H9 (cell line): ENCODE results near the gene ENKUR. TPM values are rescaled to one million over a fixed set of nuclear protein-coding genes. Genes with fewer than 3 reads are reported as not detected.

Experiments
- DNase-seq: peaks from one replicate; pipeline ENCODE4 v3.0.0-alpha.2; 2017
- H2AFZ ChIP-seq: one replicate; pipeline ENCODE4 v1.6.1; 2013; ENCODE audit warnings: mild to moderate bottlenecking, low read length, control low read depth, moderate library complexity
- H2AK5ac ChIP-seq: 2 replicates; pipeline ENCODE4 v1.6.1; 2013; ENCODE audit warnings: low read length, control low read depth, mixed read lengths; ENCODE audit not compliant: insufficient read length
- H2BK120ac ChIP-seq: one replicate; pipeline ENCODE4 v1.6.1; 2013; ENCODE audit warnings: low read depth, mild to moderate bottlenecking, low read length, control low read depth, inconsistent platforms; ENCODE audit not compliant: poor library complexity, severe bottlenecking
- H2BK12ac ChIP-seq: 2 replicates; pipeline ENCODE4 v1.6.1; 2013; ENCODE audit warnings: low read length, control low read depth, mixed read lengths, low read depth; ENCODE audit not compliant: insufficient read length
- H2BK15ac ChIP-seq: 2 replicates; pipeline ENCODE4 v1.6.1; 2013; ENCODE audit warnings: low read depth, low read length, control low read depth
- H2BK20ac ChIP-seq: one replicate; pipeline ENCODE4 v1.6.1; 2013; ENCODE audit warnings: low read depth, mild to moderate bottlenecking, low read length, control low read depth, inconsistent platforms; ENCODE audit not compliant: poor library complexity, severe bottlenecking
- H2BK5ac ChIP-seq: 2 replicates; pipeline ENCODE4 v1.6.1; 2013; ENCODE audit warnings: low read length, control low read depth, mixed read lengths; ENCODE audit not compliant: insufficient read length
- H3K14ac ChIP-seq: 2 replicates; pipeline ENCODE4 v1.6.1; 2013; ENCODE audit warnings: low read length, control low read depth; ENCODE audit not compliant: insufficient read depth
- H3K18ac ChIP-seq: 2 replicates; pipeline ENCODE4 v1.6.1; 2013; ENCODE audit warnings: low read depth, mild to moderate bottlenecking, mixed read lengths, low read length, control low read depth; ENCODE audit not compliant: insufficient read length
- H3K23ac ChIP-seq: 2 replicates; pipeline ENCODE4 v1.6.1; 2013; ENCODE audit warnings: low read length, control low read depth, mixed read lengths, low read depth; ENCODE audit not compliant: insufficient read length
- H3K23me2 ChIP-seq: 2 replicates; pipeline ENCODE4 v1.6.1; 2013; ENCODE audit warnings: low read depth, mild to moderate bottlenecking, mixed read lengths, low read length, control low read depth; ENCODE audit not compliant: insufficient read length, poor library complexity, severe bottlenecking
- H3K27ac ChIP-seq: 2 replicates; pipeline ENCODE4 v1.5.1; 2013; ENCODE audit warnings: low read length, control low read depth, mixed read lengths, low read depth; ENCODE audit not compliant: insufficient read length
- H3K27me3 ChIP-seq: 2 replicates; pipeline ENCODE4 v1.6.1; 2013; ENCODE audit warnings: low read length, control low read depth, inconsistent platforms; ENCODE audit not compliant: insufficient read depth
- H3K4ac ChIP-seq: 2 replicates; pipeline ENCODE4 v1.6.1; 2013; ENCODE audit warnings: low read depth, mild to moderate bottlenecking, control low read depth, inconsistent platforms, low read length, moderate library complexity
- H3K4me1 ChIP-seq: 2 replicates; pipeline ENCODE4 v1.6.1; 2013; ENCODE audit warnings: low read length, control low read depth, inconsistent platforms; ENCODE audit not compliant: insufficient read depth
- H3K4me2 ChIP-seq: 2 replicates; pipeline ENCODE4 v1.6.1; 2013; ENCODE audit warnings: low read length, control low read depth, mixed read lengths; ENCODE audit not compliant: insufficient read length, insufficient read depth
- H3K56ac ChIP-seq: 2 replicates; pipeline ENCODE4 v1.6.1; 2013; ENCODE audit warnings: low read depth, mild to moderate bottlenecking, mixed read lengths, low read length, control low read depth; ENCODE audit not compliant: insufficient read length
- H3K79me1 ChIP-seq: 2 replicates; pipeline ENCODE4 v1.6.1; 2013; ENCODE audit warnings: low read depth, mild to moderate bottlenecking, moderate library complexity, low read length, control low read depth, inconsistent platforms; ENCODE audit not compliant: insufficient read depth, poor library complexity, severe bottlenecking
- H3K79me2 ChIP-seq: 2 replicates; pipeline ENCODE4 v1.6.1; 2013; ENCODE audit warnings: low read length, control low read depth, inconsistent platforms; ENCODE audit not compliant: insufficient read depth
- H3K9ac ChIP-seq: 2 replicates; pipeline ENCODE4 v1.6.1; 2013; ENCODE audit warnings: low read length, control low read depth, mixed read lengths; ENCODE audit not compliant: insufficient read length; ENCODE audit errors: extremely low read depth
- H3K9me3 ChIP-seq: one replicate; pipeline ENCODE4 v1.6.1; 2013; ENCODE audit warnings: low read depth, low read length, inconsistent platforms; ENCODE audit not compliant: control insufficient read depth
- H3T11ph ChIP-seq: one replicate; pipeline ENCODE4 v1.6.1; 2013; ENCODE audit warnings: mild to moderate bottlenecking, low read length, control low read depth, inconsistent platforms
- H4K20me1 ChIP-seq: one replicate; pipeline ENCODE4 v1.6.1; 2013; ENCODE audit not compliant: control insufficient read depth, insufficient read length, insufficient read depth
- H4K5ac ChIP-seq: 2 replicates; pipeline ENCODE4 v1.6.1; 2013; ENCODE audit warnings: low read depth, mild to moderate bottlenecking, mixed read lengths, low read length, control low read depth; ENCODE audit not compliant: insufficient read length
- H4K8ac ChIP-seq: replicated peaks from 2 replicates; pipeline ENCODE4 v1.6.1; 2013; ENCODE audit warnings: low read length, control low read depth, mixed read lengths, low read depth; ENCODE audit not compliant: insufficient read length
- H4K91ac ChIP-seq: 2 replicates; pipeline ENCODE4 v1.6.1; 2013; ENCODE audit warnings: low read depth, mild to moderate bottlenecking, moderate library complexity, mixed read lengths, low read length, control low read depth; ENCODE audit not compliant: insufficient read length
- H3K27ac Mint-ChIP-seq, 3 experiments: 2 replicates in 2 of 3; 3 replicates in 1 of 3; pipeline ENCODE4 v1.8.0; 2020 to 2021; ENCODE audit warnings: mixed read lengths in 3 of 3, mild to moderate bottlenecking in 1 of 3, moderate library complexity in 1 of 3
- H3K27me3 Mint-ChIP-seq: 2 replicates; pipeline ENCODE4 v1.8.0; 2021; ENCODE audit warnings: low read depth, mild to moderate bottlenecking, moderate library complexity, mixed read lengths
- H3K36me3 Mint-ChIP-seq, 3 experiments: 2 replicates in 2 of 3; 3 replicates in 1 of 3; pipeline ENCODE4 v1.8.0; 2020 to 2021; ENCODE audit warnings: low read depth in 3 of 3, mixed read lengths in 3 of 3; ENCODE audit not compliant: insufficient read depth in 1 of 3
- H3K4me1 Mint-ChIP-seq, 2 experiments: 2 replicates each; pipeline ENCODE4 v1.8.0; 2020; ENCODE audit warnings: mixed read lengths in 2 of 2
- H3K4me3 Mint-ChIP-seq, 2 experiments: 2 replicates in 1 of 2; 3 replicates in 1 of 2; pipeline ENCODE4 v1.8.0; 2020 to 2021; ENCODE audit warnings: mild to moderate bottlenecking in 2 of 2, mixed read lengths in 2 of 2, moderate library complexity in 1 of 2
- H3K9me3 Mint-ChIP-seq, 2 experiments: 2 replicates in 1 of 2; 3 replicates in 1 of 2; pipeline ENCODE4 v1.8.0; 2020; ENCODE audit warnings: mild to moderate bottlenecking in 2 of 2, mixed read lengths in 2 of 2, moderate library complexity in 1 of 2
- WGBS: extraction: QIAGEN DNeasy Blood & Tissue Kit; methylation state at CpG from one replicate; pipeline ENCODE4 v1.1.7; 2013; ENCODE audit warnings: missing lambda C conversion rate, low lambda C conversion rate, mixed read lengths; ENCODE audit not compliant: insufficient read length; ENCODE audit errors: extremely low coverage; 5-methylcytosine and 5-hydroxymethylcytosine counted together
- total RNA-seq: library from RNA; stranded (reverse); gene quantifications from 2 replicates; pipeline ENCODE4 v1.2.1, GENCODE V29; 2021
- TF ChIP-seq, protein P1 (sequence below): fragments of 200-600 bp; sonication (generic); conservative IDR thresholded peaks from 3 replicates; pipeline ENCODE4 v1.8.0; 2021; ENCODE audit warnings: antibody characterized with exemption, mild to moderate bottlenecking

Gene ENKUR
- total RNA-seq, 1 experiment from 2014 or later: not detected

DNA sequence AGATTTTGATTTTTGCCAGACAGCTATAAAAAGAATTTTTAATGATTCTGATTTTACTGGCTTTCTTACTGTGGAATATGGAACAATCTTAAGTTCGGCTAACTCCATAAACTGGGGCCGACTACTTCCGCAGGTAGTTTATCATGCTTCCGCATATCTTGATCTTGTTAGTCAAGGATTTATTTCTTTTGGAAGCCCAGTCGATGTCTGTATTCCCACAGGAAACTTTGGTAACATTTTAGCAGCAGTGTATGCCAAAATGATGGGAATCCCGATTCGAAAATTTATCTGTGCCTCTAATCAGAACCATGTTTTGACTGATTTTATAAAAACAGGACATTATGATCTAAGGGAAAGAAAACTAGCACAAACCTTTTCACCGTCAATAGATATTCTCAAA is 8.6 kb upstream of the ENKUR start:
- Histone ChIP-seq H2BK15ac (no peak overlapping the region), H3K56ac (no peak overlapping the region), H2BK12ac (no peak overlapping the region), H3K27me3 (no peaks in the 10 kb centered on the region), H3K23ac (no peak overlapping the region), H2BK20ac (no peak overlapping the region), H3K9ac (no peak overlapping the region), H3K4me2 (no peak overlapping the region), H3K14ac (no peak overlapping the region), H3K4ac (no peak overlapping the region), H2BK120ac (no peak overlapping the region), H3K79me2 (no peaks in the 10 kb centered on the region), H3K18ac (no peak overlapping the region), H4K20me1 (no peaks in the 10 kb centered on the region), H3K27ac (no peak overlapping the region), H2AK5ac (no peak overlapping the region), H3K79me1 (no peaks in the 10 kb centered on the region), H4K8ac (no peak overlapping the region), H3K9me3 (no peaks in the 10 kb centered on the region), H4K91ac (no peak overlapping the region), H3K4me1 (no peaks in the 10 kb centered on the region), H3T11ph (no peak overlapping the region), H2BK5ac (no peak overlapping the region), H3K23me2 (no peaks in the 10 kb centered on the region), H4K5ac (no peak overlapping the region), H2AFZ (no peak overlapping the region)
- TF ChIP-seq, protein P1, sequence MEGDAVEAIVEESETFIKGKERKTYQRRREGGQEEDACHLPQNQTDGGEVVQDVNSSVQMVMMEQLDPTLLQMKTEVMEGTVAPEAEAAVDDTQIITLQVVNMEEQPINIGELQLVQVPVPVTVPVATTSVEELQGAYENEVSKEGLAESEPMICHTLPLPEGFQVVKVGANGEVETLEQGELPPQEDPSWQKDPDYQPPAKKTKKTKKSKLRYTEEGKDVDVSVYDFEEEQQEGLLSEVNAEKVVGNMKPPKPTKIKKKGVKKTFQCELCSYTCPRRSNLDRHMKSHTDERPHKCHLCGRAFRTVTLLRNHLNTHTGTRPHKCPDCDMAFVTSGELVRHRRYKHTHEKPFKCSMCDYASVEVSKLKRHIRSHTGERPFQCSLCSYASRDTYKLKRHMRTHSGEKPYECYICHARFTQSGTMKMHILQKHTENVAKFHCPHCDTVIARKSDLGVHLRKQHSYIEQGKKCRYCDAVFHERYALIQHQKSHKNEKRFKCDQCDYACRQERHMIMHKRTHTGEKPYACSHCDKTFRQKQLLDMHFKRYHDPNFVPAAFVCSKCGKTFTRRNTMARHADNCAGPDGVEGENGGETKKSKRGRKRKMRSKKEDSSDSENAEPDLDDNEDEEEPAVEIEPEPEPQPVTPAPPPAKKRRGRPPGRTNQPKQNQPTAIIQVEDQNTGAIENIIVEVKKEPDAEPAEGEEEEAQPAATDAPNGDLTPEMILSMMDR: no peak
- no CpG with 5 or more reads among the region's 8 CpGs for WGBS
- DNase-seq: no peak
- no peaks in the 10 kb centered on the region for H3K9me3 Mint-ChIP-seq
- no peak overlapping the region for H3K4me3 Mint-ChIP-seq
- no peaks in the 10 kb centered on the region for H3K27me3 Mint-ChIP-seq
- no peak overlapping the region for H3K27ac Mint-ChIP-seq
- no peaks in the 10 kb centered on the region for H3K4me1 Mint-ChIP-seq
- no peaks in the 10 kb centered on the region; a peak in 1 of 7 replicates for H3K36me3 Mint-ChIP-seq
